Breast epithelium (tissue), 3 donors: ENCODE results near the gene COPS6.

ENCODE experiments used
- CTCF ChIP-seq, 3 donors: fragments of 450-650 bp; IDR thresholded peaks; one replicate each; pipeline ENCODE4 v1.5.1; 2016 to 2017; ENCODE audit warnings: antibody characterized with exemption in 3 of 3, mild to moderate bottlenecking in 3 of 3, moderate library complexity in 3 of 3
- POLR2AphosphoS5 ChIP-seq, 3 donors: sonication (generic); formaldehyde crosslinking; IDR thresholded peaks; one replicate each; pipeline ENCODE4 v1.6.1; 2017; ENCODE audit warnings: antibody characterized with exemption in 3 of 3

GRCh38 chr7:100095289-100095688 is 6.5 kb downstream of the COPS6 start:
- TF ChIP-seq POLR2AphosphoS5 (IDR thresholded peaks at IDR 0.05) (no peak), CTCF (IDR thresholded peaks at IDR 0.05) (no peak)
